IMR-90 (cell line): ENCODE data around the gene FAM237A. TPM values are rescaled to one million over a fixed set of nuclear protein-coding genes. Genes with fewer than 3 reads are reported as not detected.

Source experiments
- ATAC-seq: fragments of 200-7000 bp; cut with Tn5 transposase; 2 replicates; pipeline ENCODE4 v1.9.1; 2020; ENCODE audit warnings: low read depth, mild to moderate bottlenecking, moderate library complexity
- BruUV-seq: library from RNA; stranded (reverse); fragments of 400-500 nt; replicated peaks from 2 replicates; lab custom pipeline; 2021; lab: Mats Ljungman, UMichigan
- CTCF ChIA-PET: fragments of 300-600 bp; formaldehyde crosslinking; extraction: SDS; loops from one replicate; lab custom pipeline; 2021; ENCODE audit warnings: antibody characterized with exemption; lab: Yijun Ruan, JAX
- POLR2A ChIA-PET: fragments of 300-600 bp; sonication (Branson Sonifier 250); formaldehyde crosslinking; loops from one replicate; lab custom pipeline; 2022; ENCODE audit warnings: antibody characterized with exemption; ENCODE audit not compliant: unreplicated experiment; lab: Charles Lee
- DNase-seq: peaks from one replicate; pipeline ENCODE4 v3.0.0; 2013
- H2AFZ ChIP-seq: replicated peaks from 2 replicates; pipeline ENCODE3; 2013; ENCODE audit warnings: low read length, mild to moderate bottlenecking; ENCODE audit not compliant: poor library complexity
- H2AK5ac ChIP-seq: 2 replicates; pipeline ENCODE4 v1.6.1; 2013; ENCODE audit warnings: low read depth, low read length, inconsistent platforms
- H2AK9ac ChIP-seq: replicated peaks from 2 replicates; pipeline ENCODE3; 2013; ENCODE audit warnings: mild to moderate bottlenecking, low read depth, low read length, moderate library complexity; ENCODE audit not compliant: poor library complexity
- H2BK120ac ChIP-seq: 2 replicates; pipeline ENCODE4 v1.6.1; 2013; ENCODE audit warnings: low read depth, low read length, inconsistent platforms
- H2BK15ac ChIP-seq: 3 replicates; pipeline ENCODE4 v1.6.1; 2013; ENCODE audit warnings: low read depth, low read length, inconsistent platforms
- H2BK20ac ChIP-seq: 2 replicates; pipeline ENCODE4 v1.6.1; 2013; ENCODE audit warnings: low read depth, mild to moderate bottlenecking, inconsistent platforms, low read length, moderate library complexity
- H2BK5ac ChIP-seq: 2 replicates; pipeline ENCODE4 v1.6.1; 2013; ENCODE audit warnings: mild to moderate bottlenecking, low read depth, low read length, inconsistent platforms; ENCODE audit not compliant: poor library complexity, severe bottlenecking
- H3K14ac ChIP-seq: replicated peaks from 2 replicates; pipeline ENCODE4 v1.6.1; 2013; ENCODE audit warnings: low read depth, low read length, inconsistent platforms
- H3K18ac ChIP-seq: 2 replicates; pipeline ENCODE4 v1.6.1; 2013; ENCODE audit warnings: low read depth, low read length, control low read depth
- H3K23ac ChIP-seq: 2 replicates; pipeline ENCODE4 v1.6.1; 2013; ENCODE audit warnings: low read depth, low read length, inconsistent platforms
- H3K27ac ChIP-seq: 2 replicates; pipeline ENCODE4 v1.5.1; 2013; ENCODE audit warnings: mild to moderate bottlenecking, control low read depth, low read length; ENCODE audit not compliant: insufficient read depth
- H3K27me3 ChIP-seq: 2 replicates; pipeline ENCODE4 v1.6.1; 2013; ENCODE audit warnings: low read length; ENCODE audit not compliant: control insufficient read depth, insufficient read depth
- H3K36me3 ChIP-seq: 2 replicates; pipeline ENCODE4 v1.6.1; 2013; ENCODE audit warnings: low read length, mixed read lengths; ENCODE audit not compliant: control insufficient read depth, insufficient read depth
- H3K4ac ChIP-seq: 2 replicates; pipeline ENCODE4 v1.6.1; 2013; ENCODE audit warnings: low read depth, low read length, inconsistent platforms
- H3K4me1 ChIP-seq: 2 replicates; pipeline ENCODE4 v1.6.1; 2013; ENCODE audit warnings: low read length, mixed read lengths; ENCODE audit not compliant: control insufficient read depth, insufficient read depth
- H3K4me2 ChIP-seq: 2 replicates; pipeline ENCODE4 v1.6.1; 2013; ENCODE audit warnings: low read depth, mild to moderate bottlenecking, control low read depth, low read length, moderate library complexity
- H3K4me3 ChIP-seq: 2 replicates; pipeline ENCODE4 v1.5.1; 2013; ENCODE audit warnings: low read depth, mild to moderate bottlenecking, control low read depth, low read length, moderate library complexity; ENCODE audit not compliant: insufficient read depth
- H3K56ac ChIP-seq: 2 replicates; pipeline ENCODE4 v1.6.1; 2013; ENCODE audit warnings: low read length, inconsistent platforms; ENCODE audit not compliant: insufficient read depth; ENCODE audit errors: extremely low read depth
- H3K79me1 ChIP-seq, 2 experiments: 2 replicates each; pipeline ENCODE4 v1.6.1; 2013; ENCODE audit warnings: low read length in 2 of 2, inconsistent platforms in 1 of 2, low read depth in 1 of 2
- H3K9ac ChIP-seq: 2 replicates; pipeline ENCODE4 v1.6.1; 2013; ENCODE audit warnings: low read depth, low read length, control low read depth
- H3K9me1 ChIP-seq: 2 replicates; pipeline ENCODE4 v1.6.1; 2013; ENCODE audit warnings: low read length, inconsistent platforms; ENCODE audit not compliant: insufficient read depth
- H3K9me3 ChIP-seq: 2 replicates; pipeline ENCODE4 v1.6.1; 2013; ENCODE audit warnings: low read length; ENCODE audit not compliant: control insufficient read depth, insufficient read depth
- H4K20me1 ChIP-seq: 2 replicates; pipeline ENCODE4 v1.6.1; 2013; ENCODE audit warnings: low read length, inconsistent platforms; ENCODE audit not compliant: insufficient read depth
- H4K5ac ChIP-seq: 2 replicates; pipeline ENCODE4 v1.6.1; 2013; ENCODE audit warnings: mild to moderate bottlenecking, low read depth, low read length, control low read depth
- H4K8ac ChIP-seq, 2 experiments: 2 replicates each; pipeline ENCODE4 v1.6.1; 2013; ENCODE audit warnings: low read depth in 2 of 2, low read length in 2 of 2, control low read depth in 1 of 2, inconsistent platforms in 1 of 2
- H4K91ac ChIP-seq: 2 replicates; pipeline ENCODE4 v1.6.1; 2013; ENCODE audit warnings: low read depth, low read length, inconsistent platforms; ENCODE audit not compliant: insufficient read depth
- CEBPB ChIP-seq: IDR thresholded peaks from 2 replicates; pipeline ENCODE4 v1.6.1; 2012; ENCODE audit warnings: low read depth, low read length, improper control_type of control experiment
- CHD1 ChIP-seq: IDR thresholded peaks from 2 replicates; pipeline ENCODE4 v1.6.1; 2012; ENCODE audit warnings: low read depth, low read length, improper control_type of control experiment
- CTCF ChIP-seq: conservative IDR thresholded peaks from 2 replicates; pipeline ENCODE4 v1.5.1; 2012; ENCODE audit warnings: mild to moderate bottlenecking, low read depth, low read length, improper control_type of control experiment
- ELK1 ChIP-seq: fragments of 150-350 bp; IDR thresholded peaks from 2 replicates; pipeline ENCODE4 v1.6.1; 2016; ENCODE audit warnings: low read depth, mild to moderate bottlenecking, low read length, moderate library complexity, borderline replicate concordance
- FOS ChIP-seq: fragments of 150-350 bp; IDR thresholded peaks from 2 replicates; pipeline ENCODE4 v1.6.1; 2016; ENCODE audit warnings: low read depth, low read length
- MAFK ChIP-seq: IDR thresholded peaks from 2 replicates; pipeline ENCODE4 v1.6.1; 2012; ENCODE audit warnings: low read depth, low read length, improper control_type of control experiment
- MAZ ChIP-seq: IDR thresholded peaks from 2 replicates; pipeline ENCODE4 v1.6.1; 2012; ENCODE audit warnings: low read depth, mild to moderate bottlenecking, low read length, improper control_type of control experiment, moderate library complexity, borderline replicate concordance
- MXI1 ChIP-seq: IDR thresholded peaks from 2 replicates; pipeline ENCODE4 v1.6.1; 2012; ENCODE audit warnings: low read depth, mild to moderate bottlenecking, low read length, moderate library complexity, borderline replicate concordance
- NFE2L2 ChIP-seq: fragments of 150-350 bp; IDR thresholded peaks from 2 replicates; pipeline ENCODE4 v1.6.1; 2016; ENCODE audit warnings: low read depth, mild to moderate bottlenecking, low read length
- RAD21 ChIP-seq: IDR thresholded peaks from 2 replicates; pipeline ENCODE4 v1.6.1; 2012; ENCODE audit warnings: low read length, improper control_type of control experiment
- RCOR1 ChIP-seq: IDR thresholded peaks from 2 replicates; pipeline ENCODE4 v1.6.1; 2012; ENCODE audit warnings: mild to moderate bottlenecking, low read length, improper control_type of control experiment; ENCODE audit not compliant: insufficient replicate concordance
- RFX5 ChIP-seq: IDR thresholded peaks from 2 replicates; pipeline ENCODE4 v1.8.0; 2012; ENCODE audit warnings: low read depth, mild to moderate bottlenecking, low read length, moderate library complexity
- SMC3 ChIP-seq: fragments of 150-350 bp; IDR thresholded peaks from 2 replicates; pipeline ENCODE4 v1.6.1; 2016; ENCODE audit warnings: low read depth, mild to moderate bottlenecking, antibody characterized with exemption, low read length, moderate library complexity
- WGBS, 2 experiments: methylation state at CpG; one replicate each; pipeline versions ENCODE4 v1.1.5 to v1.1.7; 2013; ENCODE audit warnings: missing lambda C conversion rate in 2 of 2; ENCODE audit not compliant: insufficient read length in 1 of 2; ENCODE audit errors: extremely low coverage in 2 of 2; 5-methylcytosine and 5-hydroxymethylcytosine counted together
- dilution Hi-C: fragments of 300-500 bp; cut with HindIII; formaldehyde crosslinking; loops from one replicate; pipeline ENCODE4 v1.14.3; 2018; ENCODE audit warnings: low sequenced_read_pairs; ENCODE audit not compliant: unreplicated experiment
- in situ Hi-C: fragments of 300-500 bp; cut with MboI; formaldehyde crosslinking; loops from 3 replicates; pipeline ENCODE4 v1.14.3; 2019; ENCODE audit warnings: low sequenced_read_pairs, inconsistent platforms, mixed read lengths
- intact Hi-C: fragments of 100-400 bp; cut with micrococcal nuclease; formaldehyde crosslinking; loops from 2 replicates; pipeline ENCODE4 v1.10.0; 2022
- polyA plus RNA-seq, 3 experiments: library from polyadenylated mRNA; depleted of rRNA; stranded (reverse); fragments of >200 nt; gene quantifications; 2 replicates each; pipeline ENCODE4 v1.2.3, GENCODE V29; 2012; ENCODE audit warnings: low replicate concordance in 1 of 3
- total RNA-seq: library from RNA; depleted of rRNA; stranded (reverse); fragments of >200 nt; gene quantifications from 2 replicates; pipeline ENCODE4 v1.2.3, GENCODE V29; 2012

FAM237A gene
- total and polyA plus RNA-seq, 2 of the 4 experiments (the other 2 are of a cell fraction): not detected

GRCh38 chr2:206603243-206603642, 39.0 kb upstream of the FAM237A start:
- 88% methylated on average over 1 of the region's 3 CpGs; no CpG with 5 or more reads in 1 of the 2 experiments for WGBS, 2 experiments
- no peak overlapping the region for H2BK5ac ChIP-seq
- no peak overlapping the region for H2AK9ac ChIP-seq
- no peaks in the 10 kb centered on the region for H3K4me1 ChIP-seq
- TF ChIP-seq CHD1 (no peak), CTCF (no peak), CEBPB (no peak), ELK1 (no peak), SMC3 (no peak), RAD21 (no peak), MXI1 (no peak), RFX5 (no peak), FOS (no peak), NFE2L2 (no peak), MAZ (no peak), RCOR1 (no peak), MAFK (no peak)
- H4K8ac ChIP-seq: no peak overlapping the region
- no peaks in the 10 kb centered on the region for H3K9me1 ChIP-seq
- no peak overlapping the region for H3K4me2 ChIP-seq
- intact Hi-C loops (no loop called here), dilution Hi-C loops (no loop called here), in situ Hi-C loops (no loop called here)
- no peak overlapping the region for H3K4me3 ChIP-seq
- H3K27ac ChIP-seq: no peak overlapping the region
- H4K91ac ChIP-seq: no peak overlapping the region
- no peak overlapping the region for H3K4ac ChIP-seq
- no peak overlapping the region for H4K5ac ChIP-seq
- no peaks in the 10 kb centered on the region for H3K36me3 ChIP-seq
- no peak overlapping the region for H3K18ac ChIP-seq
- H2AFZ ChIP-seq: no peak overlapping the region
- BruUV-seq: no TSS peak
- ATAC-seq (no peak), DNase-seq (no peak)
- H3K56ac ChIP-seq: no peak overlapping the region
- H3K79me1 ChIP-seq: no peaks in the 10 kb centered on the region
- H2BK20ac ChIP-seq: no peak overlapping the region
- H3K9ac ChIP-seq: no peak overlapping the region
- POLR2A ChIA-PET: no interaction called here
- no peak overlapping the region for H2BK15ac ChIP-seq
- H2AK5ac ChIP-seq: no peak overlapping the region
- H3K23ac ChIP-seq: no peak overlapping the region
- no peaks in the 10 kb centered on the region for H4K20me1 ChIP-seq
- H3K27me3 ChIP-seq: no peaks in the 10 kb centered on the region
- no peak overlapping the region for H3K14ac ChIP-seq
- H3K9me3 ChIP-seq: no peaks in the 10 kb centered on the region
- no peak overlapping the region for H2BK120ac ChIP-seq
- CTCF ChIA-PET: interaction anchor here (0.6 to 1.6 kb wide), 2 partner anchors 166 to 348 kb away, joined by 3 read pairs; no protein-coding TSS in a partner anchor
